Measurements from ENCODE around the gene OLFML3. TPM values are rescaled to one million over a fixed set of nuclear protein-coding genes. Genes with fewer than 3 reads are reported as not detected.
A peak's percentile ranks its signal among the peaks of the same experiment; 100 is the strongest.

OLFML3 gene
- total RNA-seq = 1.7 and 3.4 TPM in 2 replicates
- 3.9 TPM in 2 replicates for polyA plus RNA-seq
- polyA plus RNA-seq (2011; cell fraction: cytosol; rRNA removed) = 2.1 TPM in 2 replicates
- 1.5 and 1.7 TPM in 2 replicates for polyA plus RNA-seq (2011; cell fraction: nucleus; rRNA removed)
- polyA plus RNA-seq (2012) = 1.9 and 2.1 TPM in 2 replicates
- polyA minus RNA-seq = 1.00 and 2.9 TPM in 2 replicates
- not detected for polyA minus RNA-seq (2011; cell fraction: cytosol; rRNA and poly(A)+ RNA removed)
- polyA minus RNA-seq (2011; cell fraction: nucleus; rRNA and poly(A)+ RNA removed) = 1.4 and 2.2 TPM in 2 replicates
- Bru-seq, nascent RNA = percentile 46 among the genes with signal in this experiment
- BruChase-seq, experiment 1, labeled RNA remaining after a 6-hour chase = percentile 38 among the genes with signal in this experiment
- percentile 35 among the genes with signal in this experiment for BruChase-seq, experiment 2, labeled RNA remaining after a 2-hour chase
- long read RNA-seq, partial matches to known transcripts = 0 of 62 reads
- long read RNA-seq, other reads (novel, unspliced or antisense) = 60 of 62 reads

GRCh38 chr1:113978863-113979702, at the start of gene OLFML3:
Gene OLFML3, plus strand, starts transcription at chr1:113979474. Its CDS starts 43 bp downstream, at chr1:113979517.
- Histone ChIP-seq H3K27ac (ENCODE audit: insufficient read depth, low read depth, low read length) (peak within 1 kb of the TSS; percentile 44), H3K9ac (replicated peaks; ENCODE audit: extremely low read depth, insufficient read depth, low read length) (peak within 1 kb of the TSS; percentile 25), H3K27me3 (ENCODE audit: control insufficient read depth in 2 of 2, insufficient read depth in 2 of 2, low read length in 2 of 2) (no peaks in the 10 kb centered on the region), H4K20me1 (replicated peaks; ENCODE audit: control insufficient read depth, extremely low read depth, insufficient read depth, low read length) (no peaks in the 10 kb centered on the region), H3K9me1 (replicated peaks; ENCODE audit: control insufficient read depth, extremely low read depth, insufficient read depth, low read length) (no peaks in the 10 kb centered on the region), H3K4me1 (ENCODE audit: control insufficient read depth, extremely low read depth, insufficient read depth, low read length) (peaks cover 46% of the 10 kb centered on the region), H3K4me2 (ENCODE audit: insufficient read depth, low read length) (peak within 1 kb of the TSS; percentile 48), H3K4me3 (replicated peaks in 1 of 3; ENCODE audit: insufficient read depth in 1 of 3, low read depth in 1 of 3, low read length in 3 of 3) (no peak within 1 kb of the TSS), H3K36me3 (ENCODE audit: control insufficient read depth in 2 of 2, extremely low read depth in 1 of 2, insufficient read depth in 2 of 2, low read length in 2 of 2) (peaks cover 0 to 5% of the 10 kb centered on the region in 2 experiments), H3K9me3 (replicated peaks; ENCODE audit: control insufficient read depth, insufficient read depth, low read length) (no peaks in the 10 kb centered on the region), H2AFZ (ENCODE audit: low read depth, low read length) (no peak within 1 kb of the TSS), H3K79me2 (ENCODE audit: control insufficient read depth, insufficient read depth, low read length) (no peaks in the 10 kb centered on the region)
- FAIRE-seq (peak; percentile 90), DNase-seq (ENCODE audit: low read depth, low spot score) (peak; percentile 86)
- POLR2A ChIA-PET = interaction anchor here (1.4 kb wide), 1 partner anchor 19 kb away, joined by 4 read pairs; no protein-coding TSS in a partner anchor
- dilution Hi-C loops (cut with MboI; ENCODE audit: extremely low pct_ligation_motif_present, low sequenced_read_pairs) (no loop called here), intact Hi-C loops (cut with micrococcal nuclease) (loop anchor here (1.0 to 10.0 kb wide), 11 partner anchors 74 to 1262 kb away; partner anchors contain the start of genes AP4B1, BCAS2, DCLRE1B and DENND2C)
- no peak for TF ChIP-seq MAX (IDR thresholded peaks at IDR 0.05; ENCODE audit: insufficient read depth, insufficient read length)
- peak; percentile 60 to 64 for TF ChIP-seq CTCF (IDR thresholded peaks at IDR 0.05; ENCODE audit: extremely low read depth in 1 of 2, insufficient read depth in 1 of 2, low read depth in 1 of 2, low read length in 2 of 2)
- no peak for TF ChIP-seq GATA2 (IDR thresholded peaks at IDR 0.05; ENCODE audit: insufficient read depth, insufficient read length, low read depth, low read length)
- CTCF ChIA-PET = interaction anchor here (0.7 to 7.1 kb wide), 45 partner anchors 11 to 1134 kb away, joined by 3 to 271 read pairs (median 4); partner anchors contain the start of genes DENND2C, HIPK1 and NRAS
- BruUV-seq (replicated peaks) = no TSS peak
